ENCODE results near the gene FOXRED1. TPM values are rescaled to one million over a fixed set of nuclear protein-coding genes. Genes with fewer than 3 reads are reported as not detected.

The FOXRED1 gene
- total RNA-seq, 1 donor from 2014 or later = 1.8 TPM

DNA sequence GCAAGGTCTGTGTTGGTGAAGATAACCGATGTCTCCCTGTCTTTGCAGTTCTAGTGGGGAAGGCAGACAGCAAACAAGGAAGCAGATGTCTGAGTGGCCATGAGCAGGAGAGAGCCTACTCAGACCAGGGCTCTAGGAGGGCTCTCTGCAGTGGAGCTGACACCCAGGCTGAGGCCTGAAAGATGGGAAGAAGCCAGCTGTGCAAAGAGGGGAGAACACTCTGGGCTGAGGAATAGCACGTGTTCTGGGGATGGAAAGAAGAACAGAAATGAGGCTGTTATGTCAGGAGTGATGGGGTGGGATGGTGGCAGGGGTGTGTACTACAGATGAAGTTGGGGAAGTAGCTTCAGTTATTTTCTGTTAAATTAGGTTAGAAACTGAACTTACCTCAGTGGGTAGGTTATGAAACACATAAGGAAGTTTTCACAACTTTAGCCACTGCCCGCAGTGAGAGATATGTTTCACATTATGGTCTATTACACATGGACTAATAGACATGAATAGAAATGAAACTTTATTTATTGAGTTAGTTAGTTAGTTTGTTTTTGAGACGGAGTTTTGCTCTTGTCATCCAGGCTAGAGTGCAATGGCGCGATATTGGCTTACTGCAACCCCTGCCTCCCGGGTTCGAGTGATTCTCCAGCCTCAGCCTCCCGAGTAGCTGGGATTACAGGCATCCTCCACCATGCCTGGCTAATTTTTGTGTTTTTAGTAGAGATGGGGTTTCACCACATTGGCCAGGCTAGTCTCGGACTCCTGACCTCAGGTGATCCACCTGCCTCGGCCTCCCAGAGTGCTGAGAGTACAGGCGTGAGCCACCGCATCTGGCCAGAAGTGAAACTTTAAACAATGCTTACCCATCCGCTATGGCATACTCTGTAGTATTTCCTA, 42.7 kb downstream of the FOXRED1 start:
- Histone ChIP-seq H3K4me3 (no peak overlapping the region), H3K27ac (no peak overlapping the region), H3K4me1 (no peaks in the 10 kb centered on the region), H3K27me3 (no peaks in the 10 kb centered on the region), H3K9me3 (no peaks in the 10 kb centered on the region), H3K36me3 (peaks cover 3 to 4% of the 10 kb centered on the region in 2 donors)
- no peak for DNase-seq (ENCODE audit: low spot score in 2 of 2)
- TF ChIP-seq, protein P1, sequence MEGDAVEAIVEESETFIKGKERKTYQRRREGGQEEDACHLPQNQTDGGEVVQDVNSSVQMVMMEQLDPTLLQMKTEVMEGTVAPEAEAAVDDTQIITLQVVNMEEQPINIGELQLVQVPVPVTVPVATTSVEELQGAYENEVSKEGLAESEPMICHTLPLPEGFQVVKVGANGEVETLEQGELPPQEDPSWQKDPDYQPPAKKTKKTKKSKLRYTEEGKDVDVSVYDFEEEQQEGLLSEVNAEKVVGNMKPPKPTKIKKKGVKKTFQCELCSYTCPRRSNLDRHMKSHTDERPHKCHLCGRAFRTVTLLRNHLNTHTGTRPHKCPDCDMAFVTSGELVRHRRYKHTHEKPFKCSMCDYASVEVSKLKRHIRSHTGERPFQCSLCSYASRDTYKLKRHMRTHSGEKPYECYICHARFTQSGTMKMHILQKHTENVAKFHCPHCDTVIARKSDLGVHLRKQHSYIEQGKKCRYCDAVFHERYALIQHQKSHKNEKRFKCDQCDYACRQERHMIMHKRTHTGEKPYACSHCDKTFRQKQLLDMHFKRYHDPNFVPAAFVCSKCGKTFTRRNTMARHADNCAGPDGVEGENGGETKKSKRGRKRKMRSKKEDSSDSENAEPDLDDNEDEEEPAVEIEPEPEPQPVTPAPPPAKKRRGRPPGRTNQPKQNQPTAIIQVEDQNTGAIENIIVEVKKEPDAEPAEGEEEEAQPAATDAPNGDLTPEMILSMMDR (IDR thresholded peaks at IDR 0.05) = peak in 1 of 3 experiments; percentile 9
- intact Hi-C loops (cut with DNase I) = loop anchor here (2.0 kb wide), 1 partner anchor 37 kb away; no protein-coding TSS in a partner anchor

DNA sequence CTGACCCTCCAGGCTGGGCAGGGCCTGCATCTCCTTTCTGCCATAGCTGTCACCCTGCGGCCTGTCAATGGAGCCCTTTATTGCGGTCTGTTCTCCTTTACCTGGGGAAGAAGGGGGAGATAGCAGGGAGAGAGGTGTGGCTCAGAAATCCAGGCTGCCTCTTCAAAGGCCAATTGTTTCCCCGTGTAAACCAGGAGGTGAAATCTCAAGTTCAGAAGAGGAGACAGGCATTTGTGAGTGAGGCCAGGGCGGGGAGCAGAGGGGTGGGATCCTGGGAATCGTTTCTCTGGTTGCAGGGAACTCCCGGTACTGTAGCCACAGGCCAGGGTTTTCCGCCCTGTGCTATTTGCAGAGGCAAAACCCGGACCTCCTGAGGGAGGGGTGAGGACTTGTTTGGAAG, 44.0 kb downstream of the FOXRED1 start:
- TF ChIP-seq, protein P1 (IDR thresholded peaks at IDR 0.05) = no peak
- H3K4me1 ChIP-seq = peaks cover 0 to 6% of the 10 kb centered on the region in 2 donors
- intact Hi-C loops (cut with DNase I) = no loop called here
- H3K9me3 ChIP-seq = no peaks in the 10 kb centered on the region
- H3K4me3 ChIP-seq = no peak overlapping the region
- DNase-seq (ENCODE audit: low spot score in 2 of 2) = no peak
- peaks cover 3 to 4% of the 10 kb centered on the region in 2 donors for H3K36me3 ChIP-seq
- no peak overlapping the region for H3K27ac ChIP-seq
- no peaks in the 10 kb centered on the region for H3K27me3 ChIP-seq

DNA sequence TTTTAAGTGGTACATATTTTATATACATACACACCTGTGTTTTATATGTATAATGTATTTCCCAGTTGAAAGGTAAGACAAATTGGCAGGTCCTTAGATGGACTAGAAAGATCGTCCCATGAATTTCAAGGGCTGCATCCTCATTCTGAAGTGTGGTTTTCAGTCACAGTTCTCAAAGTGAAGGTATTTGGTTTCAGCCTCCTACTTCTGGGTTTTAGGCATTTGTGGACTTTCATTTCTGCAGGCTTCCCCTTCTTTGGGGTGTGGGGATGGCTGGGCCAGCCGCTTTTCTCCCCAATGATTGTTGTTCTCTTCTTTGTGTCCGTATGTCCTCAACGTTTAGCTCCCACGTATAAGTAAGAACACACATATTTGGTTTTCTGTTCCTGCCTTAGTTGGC, 44.9 kb downstream of the FOXRED1 start:
- Histone ChIP-seq H3K9me3 (no peaks in the 10 kb centered on the region), H3K27me3 (no peaks in the 10 kb centered on the region), H3K4me1 (peaks cover 5 to 11% of the 10 kb centered on the region in 2 donors), H3K4me3 (no peak overlapping the region), H3K36me3 (peaks cover 3 to 4% of the 10 kb centered on the region in 2 donors), H3K27ac (no peak overlapping the region)
- intact Hi-C loops (cut with DNase I) = no loop called here
- TF ChIP-seq, protein P1 (IDR thresholded peaks at IDR 0.05) = no peak
- no peak for DNase-seq (ENCODE audit: low spot score in 2 of 2)

DNA sequence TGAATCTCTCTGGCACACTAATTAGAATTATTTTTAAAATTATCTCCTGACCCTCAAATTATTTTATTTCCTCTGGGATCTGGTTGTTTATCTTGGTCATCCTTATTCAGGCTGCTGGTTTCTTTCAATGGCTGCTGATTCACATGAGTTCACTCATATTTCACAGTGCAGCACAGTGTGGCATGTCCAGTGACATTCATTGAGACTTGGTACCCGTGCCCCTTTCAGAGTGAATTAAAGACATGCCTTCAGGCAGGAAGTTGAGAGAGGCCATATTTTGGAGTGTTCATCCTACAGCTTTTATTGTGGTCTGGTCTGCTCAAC, 48.4 kb downstream of the FOXRED1 start:
- peaks cover 5 to 11% of the 10 kb centered on the region in 2 donors for H3K4me1 ChIP-seq
- TF ChIP-seq, protein P1 (IDR thresholded peaks at IDR 0.05) = no peak
- H3K36me3 ChIP-seq = peaks cover 0 to 2% of the 10 kb centered on the region in 2 donors
- peak overlapping the region; percentile 82 to 85 for H3K27ac ChIP-seq
- H3K27me3 ChIP-seq = no peaks in the 10 kb centered on the region
- no peaks in the 10 kb centered on the region for H3K9me3 ChIP-seq
- intact Hi-C loops (cut with DNase I) = no loop called here
- H3K4me3 ChIP-seq = peak overlapping the region in 1 of 2 donors; percentile 53
- no peak for DNase-seq (ENCODE audit: low spot score in 2 of 2)

DNA sequence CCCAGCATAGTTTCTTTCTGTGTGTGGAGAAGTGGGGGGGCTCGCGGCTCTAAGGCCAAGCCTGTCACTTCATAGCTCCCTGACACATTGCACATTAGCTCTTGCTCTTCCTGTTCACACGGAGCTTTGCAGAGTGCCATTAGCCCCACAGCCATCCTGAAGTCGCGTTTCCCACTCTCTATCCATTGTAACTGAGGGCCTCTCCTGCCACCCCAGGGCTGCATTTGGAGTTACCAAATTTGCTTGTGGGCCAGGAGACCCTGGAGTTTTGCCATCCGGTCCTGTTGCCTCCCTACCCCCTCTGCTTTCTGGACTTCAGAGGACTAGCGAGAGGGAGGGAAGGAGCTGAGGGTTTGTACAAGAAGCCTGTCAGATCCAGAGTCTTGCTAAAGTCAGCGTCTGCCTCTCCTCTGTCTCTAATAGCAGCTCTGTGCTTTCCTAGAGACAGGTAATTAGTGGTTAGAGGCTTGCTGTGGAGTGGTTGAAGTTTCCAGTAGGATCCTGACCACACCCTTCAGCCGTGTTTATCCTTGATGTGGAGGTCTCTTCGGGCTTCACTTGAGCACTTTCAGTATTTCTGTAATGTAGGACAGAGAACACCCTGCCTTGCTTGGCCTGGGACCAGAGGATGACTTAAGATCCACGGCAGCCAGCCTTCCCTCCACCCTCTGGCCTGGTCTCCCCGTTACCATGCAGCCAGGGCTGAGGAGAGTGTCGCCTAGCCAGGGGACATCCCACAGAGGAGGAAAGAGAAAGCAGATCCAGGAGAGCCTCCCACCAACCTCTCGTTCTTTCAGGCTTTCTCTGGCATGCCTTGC, 49.0 kb downstream of the FOXRED1 start:
- peaks cover 5 to 11% of the 10 kb centered on the region in 2 donors for H3K4me1 ChIP-seq
- intact Hi-C loops (cut with DNase I) = no loop called here
- no peaks in the 10 kb centered on the region for H3K27me3 ChIP-seq
- TF ChIP-seq, protein P1 (IDR thresholded peaks at IDR 0.05) = no peak
- DNase-seq (ENCODE audit: low spot score in 2 of 2) = peak in 1 of 2 donors; percentile 88
- H3K36me3 ChIP-seq = no peaks in the 10 kb centered on the region
- peak overlapping the region; percentile 21 to 53 for H3K4me3 ChIP-seq
- H3K9me3 ChIP-seq = no peaks in the 10 kb centered on the region
- H3K27ac ChIP-seq = peak overlapping the region; percentile 82 to 85

Measured in ascending aorta (tissue), 2 donors.